Stimulated activated CD8-positive, alpha-beta memory T cell treated with anti-CD3 and anti-CD28 coated beads, Interleukin-4, amount 100 ng/mL, for 24 hours (primary cell): ENCODE results near the gene RPL37A.

Source experiments
- DNase-seq: peaks from one replicate; pipeline ENCODE4 v3.0.0-alpha.2; 2020; ENCODE audit warnings: low read depth

The RPL37A gene

GRCh38 chr2:216490061-216490460 lies 8.6 kb upstream of the RPL37A start:
- DNase-seq = no peak

- DNase-seq = no peak
Observed at GRCh38 chr2:216491793-216492596, 6.6 kb upstream of the RPL37A start.

- DNase-seq = no peak
Observed at GRCh38 chr2:216492597-216493333, 5.9 kb upstream of the RPL37A start.

- no peak for DNase-seq
Observed at GRCh38 chr2:216493334-216493685, 5.3 kb upstream of the RPL37A start.

DNA sequence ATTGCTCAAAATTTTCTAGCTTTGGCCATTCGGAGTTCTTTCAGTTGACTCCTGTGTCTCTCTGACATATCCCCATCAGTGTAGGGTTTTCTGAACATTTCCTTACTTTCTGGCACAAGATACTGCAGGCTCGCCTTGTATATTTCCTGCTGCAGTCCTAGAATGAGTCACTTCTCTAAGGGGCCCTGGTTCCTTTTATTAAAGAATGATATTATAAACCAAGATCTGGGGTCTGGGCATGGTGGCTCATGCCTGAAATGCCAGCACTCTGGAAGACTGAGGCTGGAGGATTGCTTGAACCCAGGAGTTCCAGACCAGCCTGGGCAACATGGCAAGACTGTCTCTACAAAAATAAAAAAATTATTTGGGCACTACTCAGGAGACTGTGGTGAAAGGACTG lies 3.0 kb upstream of the RPL37A start:
- DNase-seq = no peak

GRCh38 chr2:216497382-216498069 lies 1.1 kb upstream of the RPL37A start:
- no peak for DNase-seq

- no peak for DNase-seq
Observed at GRCh38 chr2:216498070-216498378, 620 bp upstream of the RPL37A start.

- DNase-seq = no peak
Observed at GRCh38 chr2:216499641-216500218, 1.1 kb downstream of the RPL37A start.

DNA sequence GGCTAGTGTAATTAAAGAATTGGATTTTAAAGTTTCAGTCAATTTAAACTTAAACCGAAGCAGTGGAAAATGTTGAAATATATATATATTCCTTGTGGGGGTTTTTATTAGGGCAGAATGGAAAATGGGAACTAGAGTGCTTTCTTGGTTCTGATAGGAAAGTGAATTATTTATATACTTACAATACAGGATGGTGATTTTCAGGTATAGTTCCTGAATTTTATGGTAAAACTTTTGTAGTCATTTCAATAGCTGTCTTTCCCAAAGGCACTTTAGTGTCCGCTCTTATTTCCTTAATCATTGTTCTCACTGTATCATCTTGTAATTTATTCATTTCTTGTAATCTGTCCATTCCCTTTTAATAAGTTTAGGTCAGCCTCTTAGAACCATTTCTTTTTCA lies 1.9 kb downstream of the RPL37A start:
- DNase-seq = no peak

GRCh38 chr2:216501854-216502253 lies 3.2 kb downstream of the RPL37A start:
- no peak for DNase-seq

DNA sequence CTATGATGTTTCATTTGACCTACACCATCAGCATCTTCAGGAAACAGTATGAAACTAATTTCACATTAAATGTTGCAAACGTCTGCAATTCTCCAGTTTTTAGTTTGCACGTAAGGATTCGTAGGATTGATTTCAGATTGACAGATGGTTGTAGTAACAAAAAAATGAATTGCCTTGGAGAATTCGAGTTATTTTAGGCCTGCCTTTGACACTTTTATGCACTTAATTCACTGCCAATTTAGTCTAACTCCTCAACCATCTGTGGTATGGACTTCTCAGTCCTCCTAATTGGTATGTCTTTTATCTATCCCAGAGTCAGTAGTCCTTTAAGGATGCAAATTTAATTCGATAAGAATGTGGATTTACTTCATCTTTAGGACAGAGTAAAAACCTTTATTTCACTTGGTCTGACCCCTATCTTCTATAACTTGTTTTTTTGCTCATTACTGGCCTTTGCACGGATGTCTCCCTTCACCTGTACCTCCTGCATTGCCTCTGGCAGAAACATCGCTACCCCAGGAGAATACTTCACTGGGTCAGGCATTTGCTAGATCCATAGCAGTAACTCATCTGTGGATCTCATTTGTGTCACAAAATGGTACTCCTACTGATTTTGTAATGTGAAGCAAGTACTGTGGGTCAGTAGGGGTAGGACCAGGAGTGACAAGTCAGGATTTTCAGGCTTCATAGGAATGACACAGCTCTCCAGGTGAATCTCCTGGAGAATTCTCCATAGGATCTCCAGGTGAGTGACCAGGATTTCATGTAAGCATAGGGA lies 3.9 kb downstream of the RPL37A start:
- no peak for DNase-seq

DNA sequence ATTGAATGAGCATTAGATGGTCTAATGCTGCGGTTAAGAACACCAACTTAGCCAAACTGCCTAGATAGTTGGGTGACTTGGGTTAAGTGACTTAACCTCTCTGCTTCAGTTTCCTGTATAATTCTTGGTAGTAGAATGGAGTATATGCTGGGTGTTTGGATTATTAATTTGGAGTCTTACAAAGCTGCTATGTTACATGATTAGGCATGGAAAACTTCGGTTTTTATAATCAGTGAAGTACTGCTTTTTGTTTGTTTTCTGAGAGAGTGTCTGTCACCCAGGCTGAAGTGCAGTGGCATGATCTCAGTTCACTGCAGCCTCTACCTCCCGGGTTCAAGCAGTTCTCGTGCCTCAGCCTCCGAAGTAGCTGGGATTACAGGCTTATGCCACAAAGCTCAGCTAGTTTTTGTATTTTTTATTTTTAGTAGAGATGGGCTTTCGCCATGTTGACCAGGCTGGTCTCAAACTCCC lies 4.5 kb downstream of the RPL37A start:
- DNase-seq = no peak

- no peak for DNase-seq
Observed at GRCh38 chr2:216503697-216504375, 5.2 kb downstream of the RPL37A start.

DNA sequence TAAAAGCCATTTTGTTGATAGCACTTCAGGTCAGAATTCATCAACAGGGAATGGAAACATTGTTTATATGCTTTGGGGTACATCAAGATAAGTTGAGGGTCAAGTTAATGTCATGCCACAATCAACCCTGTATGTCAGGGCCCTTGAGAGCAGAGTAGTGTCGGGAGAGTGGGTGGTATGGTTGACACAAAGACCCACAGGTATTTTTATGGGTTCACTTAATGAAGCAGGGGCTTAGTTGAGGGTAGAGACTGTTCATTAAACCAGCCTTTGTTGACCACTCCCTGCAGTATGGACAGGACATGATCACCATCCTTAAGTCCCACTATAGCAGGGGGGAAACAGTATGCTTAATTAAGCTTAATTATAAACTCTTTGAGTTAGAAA lies 5.7 kb downstream of the RPL37A start:
- no peak for DNase-seq

GRCh38 chr2:216505133-216506106 lies 6.8 kb downstream of the RPL37A start:
- DNase-seq = no peak

DNA sequence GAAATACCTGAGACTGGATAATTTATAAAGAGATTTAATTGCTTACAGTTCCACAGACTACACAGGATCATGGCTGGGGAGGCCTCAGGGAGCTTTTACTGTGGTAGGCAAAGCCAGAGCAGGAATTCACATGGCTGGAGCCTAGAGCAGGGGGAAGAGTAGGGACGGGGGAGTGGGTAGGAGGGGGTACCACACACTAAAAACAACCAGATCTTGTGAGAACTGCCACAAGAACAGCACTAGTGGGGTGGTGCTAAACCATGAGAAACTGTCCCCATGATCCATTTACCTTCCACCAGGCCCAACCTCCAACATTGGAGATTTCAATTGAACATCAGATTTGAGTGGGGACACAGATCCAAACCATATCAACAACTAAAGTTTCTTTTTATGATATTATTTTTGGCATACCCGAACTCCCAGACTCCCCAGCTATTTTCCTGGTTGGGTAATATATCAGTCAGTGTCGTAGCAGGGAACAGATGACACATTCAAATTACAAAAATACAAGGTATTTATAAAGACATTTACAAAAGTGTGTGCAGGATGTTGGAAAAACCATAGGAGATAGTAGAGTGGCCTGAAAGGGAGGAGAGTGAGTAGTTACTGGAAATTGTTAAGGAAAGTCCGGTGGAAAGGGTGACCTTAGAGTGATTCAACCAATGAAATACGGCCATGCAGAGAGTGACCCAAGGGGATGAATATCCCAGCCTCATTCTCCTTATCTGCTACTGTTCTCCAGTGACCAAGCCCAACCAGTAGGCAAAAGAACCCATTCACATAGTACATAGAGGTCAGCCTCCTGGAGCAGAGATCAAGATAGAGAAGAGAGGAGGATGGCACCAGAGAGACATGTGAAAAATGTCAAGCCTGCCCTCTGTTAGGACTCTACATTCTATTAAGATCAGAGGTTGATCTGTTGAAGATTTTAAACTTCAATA lies 8.8 kb downstream of the RPL37A start:
- DNase-seq = no peak

DNA sequence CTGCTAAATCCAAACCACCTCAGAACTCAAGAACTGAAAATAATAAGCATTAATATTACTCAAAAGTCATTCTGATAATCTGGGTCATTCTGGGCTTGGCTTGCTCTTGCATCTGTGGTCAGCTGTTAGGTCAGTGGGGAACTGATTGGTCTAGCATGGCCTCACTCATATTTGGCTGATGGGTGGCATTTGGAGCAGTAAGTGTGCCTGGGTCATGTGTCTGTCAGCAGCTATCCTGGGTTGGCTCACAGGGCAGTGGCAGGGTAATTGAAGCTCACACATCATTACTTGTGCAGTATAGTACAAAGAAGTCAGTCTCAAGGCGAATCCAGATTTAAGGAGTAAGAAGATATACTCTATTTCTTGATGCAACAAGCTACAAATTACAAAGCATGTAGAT lies 9.6 kb downstream of the RPL37A start:
- no peak for DNase-seq

DNA sequence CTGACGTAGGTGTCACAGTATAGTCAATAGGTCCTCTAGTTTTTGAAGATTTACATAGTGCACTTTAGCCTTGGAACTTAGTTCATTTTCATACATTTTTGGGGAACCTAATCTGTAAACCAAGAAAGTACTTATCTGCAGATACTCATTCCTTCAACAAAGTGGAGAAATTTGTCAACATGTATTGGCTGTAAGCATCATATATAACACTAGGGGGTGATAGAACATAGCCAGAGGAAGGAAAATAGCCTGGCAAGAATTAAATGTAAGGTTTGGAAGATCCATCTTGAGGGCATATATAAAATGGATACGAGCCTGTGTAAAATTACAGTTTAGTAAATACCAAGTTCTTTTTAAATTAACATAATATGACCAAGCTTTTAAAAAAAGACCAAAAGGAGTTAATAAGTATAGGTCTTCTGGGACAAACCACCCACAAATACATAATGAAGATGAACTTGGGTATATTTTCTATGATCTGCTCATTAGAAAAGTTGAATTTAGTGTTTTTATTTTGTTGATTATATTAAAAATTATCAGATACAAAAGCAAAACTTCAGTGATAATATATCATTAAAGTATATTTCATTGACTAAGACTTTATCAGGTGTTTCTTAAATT lies 18.2 kb downstream of the RPL37A start:
- DNase-seq = no peak
